Measurements from ENCODE around the gene GNGT1.

Gene GNGT1

GRCh38 chr7:93906267-93906666 is at the start of gene GNGT1:
GNGT1 (plus strand) TSS chr7:93906567; CDS start chr7:93906747, 180 bp downstream.
- DNase-seq (ENCODE audit: low read depth) = no peak
- TF ChIP-seq CTCF (IDR thresholded peaks at IDR 0.05; ENCODE audit: insufficient read depth, low read depth, low read length, missing control alignments) = no peak
- no peak within 1 kb of the TSS for H3K4me3 ChIP-seq (ENCODE audit: low read depth, low read length)

DNA sequence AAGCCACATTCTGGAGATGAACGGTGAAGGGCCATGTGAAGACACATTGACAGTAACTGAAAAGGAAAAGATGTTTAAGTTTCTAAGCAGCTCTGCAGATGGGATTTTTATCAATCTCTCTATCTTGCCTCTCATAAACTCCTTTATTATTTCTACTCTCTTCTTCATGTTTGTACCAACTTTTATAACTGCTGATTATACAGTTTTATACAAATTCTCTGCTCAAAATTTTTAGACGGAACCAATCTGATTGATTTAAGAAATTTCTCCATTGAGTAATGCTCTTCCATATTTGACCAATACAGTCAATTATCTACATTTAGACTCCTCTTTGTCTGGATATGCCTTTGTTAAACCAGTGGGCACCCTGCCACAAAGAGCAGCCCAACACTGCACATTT is 47.5 kb upstream of the GNGT1 start:
- no peak for TF ChIP-seq CTCF (IDR thresholded peaks at IDR 0.05; ENCODE audit: insufficient read depth, low read depth, low read length, missing control alignments)
- no peak for DNase-seq (ENCODE audit: low read depth)

DNA sequence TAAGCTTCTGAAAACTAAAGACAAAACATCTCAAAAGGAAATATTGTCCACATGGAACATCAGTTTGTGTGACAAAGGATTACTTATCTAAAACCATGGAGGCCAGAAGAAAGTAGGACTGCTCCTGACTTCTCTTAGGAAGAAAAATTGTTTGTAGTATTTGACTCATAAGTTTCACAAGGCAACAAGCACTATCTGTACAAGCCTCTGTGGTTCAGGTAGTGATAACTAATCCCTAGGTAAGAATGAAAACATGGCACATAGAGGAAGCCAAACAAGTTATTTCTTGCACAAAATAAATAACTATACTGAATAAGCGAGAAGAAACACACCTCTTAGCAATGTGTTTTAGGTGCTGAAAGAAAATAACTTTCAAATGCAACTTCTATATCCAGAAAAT is 46.1 kb upstream of the GNGT1 start:
- no peak for TF ChIP-seq CTCF (IDR thresholded peaks at IDR 0.05; ENCODE audit: insufficient read depth, low read depth, low read length, missing control alignments)
- no peak for DNase-seq (ENCODE audit: low read depth)
- H3K4me3 ChIP-seq (ENCODE audit: low read depth, low read length) = no peak overlapping the region

More for the DNA sequence above, 47.5 kb upstream of the GNGT1 start:
- no peak overlapping the region for H3K4me3 ChIP-seq (ENCODE audit: low read depth, low read length)

- DNase-seq (ENCODE audit: low read depth) = no peak
- no peak overlapping the region for H3K4me3 ChIP-seq (ENCODE audit: low read depth, low read length)
- TF ChIP-seq CTCF (IDR thresholded peaks at IDR 0.05; ENCODE audit: insufficient read depth, low read depth, low read length, missing control alignments) = peak; percentile 11
Measured at GRCh38 chr7:93861325-93861949, 44.9 kb upstream of the GNGT1 start.

DNA sequence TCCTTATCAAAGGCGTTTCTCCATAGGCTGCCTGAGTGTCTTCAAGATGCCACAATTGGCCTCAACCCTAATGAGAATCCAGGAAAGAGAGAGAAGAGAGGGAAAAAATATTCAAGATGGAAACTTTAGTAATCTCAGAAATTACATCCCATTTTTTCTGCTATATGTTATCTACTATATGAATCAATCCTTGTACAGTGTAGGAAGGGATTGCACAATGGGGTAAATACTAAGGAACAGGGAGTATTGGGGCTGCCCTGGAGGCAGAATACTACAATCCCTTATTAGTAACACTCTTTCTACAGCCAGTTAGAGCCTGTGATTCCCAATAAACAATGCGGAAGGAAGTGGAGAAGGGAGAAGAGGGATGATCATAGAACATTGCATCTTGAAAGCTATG is 43.7 kb upstream of the GNGT1 start:
- TF ChIP-seq CTCF (IDR thresholded peaks at IDR 0.05; ENCODE audit: insufficient read depth, low read depth, low read length, missing control alignments) = no peak
- no peak overlapping the region for H3K4me3 ChIP-seq (ENCODE audit: low read depth, low read length)
- no peak for DNase-seq (ENCODE audit: low read depth)

GRCh38 chr7:93866886-93867285 is 39.5 kb upstream of the GNGT1 start:
- DNase-seq (ENCODE audit: low read depth) = no peak
- TF ChIP-seq CTCF (IDR thresholded peaks at IDR 0.05; ENCODE audit: insufficient read depth, low read depth, low read length, missing control alignments) = no peak
- no peak overlapping the region for H3K4me3 ChIP-seq (ENCODE audit: low read depth, low read length)

DNA sequence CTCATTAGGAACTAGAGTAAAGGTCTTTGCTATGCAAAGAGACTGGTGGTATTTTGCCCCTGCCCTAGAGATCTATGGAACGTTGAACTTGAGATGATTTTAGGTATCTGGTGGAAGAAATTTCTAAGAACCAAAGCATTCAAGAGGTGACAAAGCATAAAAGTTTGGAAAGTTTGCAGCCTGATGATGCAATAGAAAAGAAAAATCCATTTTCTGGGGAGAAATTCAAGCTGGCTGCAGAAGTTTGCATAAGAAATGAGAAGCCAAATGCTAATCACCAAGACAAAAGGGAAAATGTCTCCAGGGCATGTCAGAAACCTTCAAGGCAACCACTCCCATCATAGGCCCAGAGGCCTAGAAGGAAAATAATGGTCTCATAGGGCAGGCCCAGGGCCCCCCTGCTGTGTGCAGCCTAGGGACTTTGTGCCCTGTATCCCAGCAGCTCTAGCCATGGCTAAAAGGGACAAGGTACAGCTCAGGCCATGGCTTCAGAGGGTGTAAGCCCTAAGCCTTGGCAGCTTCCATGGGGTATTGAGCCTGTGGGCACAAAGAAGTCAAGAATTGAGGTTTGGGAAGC is 32.3 kb upstream of the GNGT1 start:
- no peak for TF ChIP-seq CTCF (IDR thresholded peaks at IDR 0.05; ENCODE audit: insufficient read depth, low read depth, low read length, missing control alignments)
- no peak overlapping the region for H3K4me3 ChIP-seq (ENCODE audit: low read depth, low read length)
- DNase-seq (ENCODE audit: low read depth) = no peak

Data from GM12865 (cell line).